ENCODE measurements around the gene SDE2. TPM values are rescaled to one million over a fixed set of nuclear protein-coding genes. Genes with fewer than 3 reads are reported as not detected.
A peak's percentile ranks its signal among the peaks of the same experiment; 100 is the strongest.

Gene SDE2
- total RNA-seq, 4 donors from 2014 or later: 19.9 to 41.0 (median 27.3) TPM

DNA sequence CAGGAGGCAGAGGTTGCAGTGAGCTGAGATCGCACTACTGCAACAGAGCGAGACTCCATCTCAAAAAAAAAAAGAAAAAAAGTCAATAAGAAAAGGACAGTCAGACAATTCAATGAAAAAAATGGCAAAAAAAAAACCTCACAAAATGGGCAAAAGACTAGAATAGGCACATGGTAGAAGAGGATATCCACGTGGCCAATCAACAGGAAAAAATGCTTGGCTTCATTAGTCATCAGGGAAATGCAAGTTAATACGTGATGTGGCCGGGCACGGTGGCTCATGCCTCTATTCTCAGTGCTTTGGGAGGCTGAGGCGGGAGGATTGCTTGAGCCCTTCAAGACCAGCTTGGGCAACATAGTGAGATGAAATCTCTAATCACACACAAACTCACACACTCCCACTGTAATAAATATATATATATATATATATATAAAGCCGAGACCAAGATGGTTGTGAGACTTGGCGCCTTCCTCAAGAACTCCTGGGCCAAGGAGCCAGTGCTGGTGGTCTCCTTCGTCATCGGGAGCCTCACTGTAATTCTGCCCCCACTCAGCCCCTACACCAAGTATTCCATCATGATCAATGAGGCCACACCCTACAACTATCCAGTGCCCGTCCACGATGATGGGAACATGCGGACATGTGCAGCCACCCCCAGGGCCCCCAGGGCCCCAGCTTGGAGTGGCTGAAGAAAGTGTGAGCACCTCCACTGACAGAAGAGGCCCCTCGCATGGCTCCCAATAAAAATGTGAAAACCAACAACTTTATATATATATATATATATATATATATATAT, 35.2 kb downstream of the SDE2 start:
- no peaks in the 10 kb centered on the region for H3K36me3 ChIP-seq
- 92 to 94% methylated on average over 12 to 15 of the region's 15 CpGs for WGBS, 2 donors
- intact Hi-C loops (cut with DNase I): no loop called here
- H3K27ac ChIP-seq: no peak overlapping the region
- TF ChIP-seq, protein P1, sequence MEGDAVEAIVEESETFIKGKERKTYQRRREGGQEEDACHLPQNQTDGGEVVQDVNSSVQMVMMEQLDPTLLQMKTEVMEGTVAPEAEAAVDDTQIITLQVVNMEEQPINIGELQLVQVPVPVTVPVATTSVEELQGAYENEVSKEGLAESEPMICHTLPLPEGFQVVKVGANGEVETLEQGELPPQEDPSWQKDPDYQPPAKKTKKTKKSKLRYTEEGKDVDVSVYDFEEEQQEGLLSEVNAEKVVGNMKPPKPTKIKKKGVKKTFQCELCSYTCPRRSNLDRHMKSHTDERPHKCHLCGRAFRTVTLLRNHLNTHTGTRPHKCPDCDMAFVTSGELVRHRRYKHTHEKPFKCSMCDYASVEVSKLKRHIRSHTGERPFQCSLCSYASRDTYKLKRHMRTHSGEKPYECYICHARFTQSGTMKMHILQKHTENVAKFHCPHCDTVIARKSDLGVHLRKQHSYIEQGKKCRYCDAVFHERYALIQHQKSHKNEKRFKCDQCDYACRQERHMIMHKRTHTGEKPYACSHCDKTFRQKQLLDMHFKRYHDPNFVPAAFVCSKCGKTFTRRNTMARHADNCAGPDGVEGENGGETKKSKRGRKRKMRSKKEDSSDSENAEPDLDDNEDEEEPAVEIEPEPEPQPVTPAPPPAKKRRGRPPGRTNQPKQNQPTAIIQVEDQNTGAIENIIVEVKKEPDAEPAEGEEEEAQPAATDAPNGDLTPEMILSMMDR (IDR thresholded peaks at IDR 0.05): no peak
- no peak for TF ChIP-seq POLR2A (IDR thresholded peaks at IDR 0.05)
- H3K9me3 ChIP-seq: no peaks in the 10 kb centered on the region
- no peaks in the 10 kb centered on the region for H3K27me3 ChIP-seq
- no peaks in the 10 kb centered on the region for H3K4me1 ChIP-seq
- no peak overlapping the region for H3K4me3 ChIP-seq (replicated peaks in 1 of 3)
- no peak for DNase-seq

DNA sequence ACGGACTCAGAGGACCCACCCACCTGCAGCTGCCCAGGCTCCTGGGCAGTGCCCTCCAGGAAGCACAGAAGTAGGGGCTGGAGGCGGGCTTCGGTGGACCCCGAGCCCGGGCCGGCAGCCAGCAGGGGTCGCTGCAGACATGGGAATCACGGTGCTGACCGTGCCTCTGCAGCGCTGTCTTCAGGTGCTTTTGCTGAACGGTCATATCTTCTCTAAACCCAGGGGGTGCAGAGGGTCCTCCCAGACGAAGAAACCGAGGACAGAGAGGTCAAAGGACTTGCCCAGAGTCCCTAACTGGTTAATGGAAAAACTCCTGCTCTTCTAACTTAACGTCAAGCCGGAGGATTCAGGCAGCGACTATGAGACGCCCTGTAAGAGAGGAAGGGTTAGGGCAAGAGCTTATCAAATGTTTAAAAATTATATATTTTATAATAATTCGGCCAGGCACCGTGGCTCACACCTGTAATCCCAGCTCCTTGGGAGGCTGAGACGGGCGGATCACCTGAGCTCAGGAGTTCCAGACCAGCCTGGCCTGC, 36.6 kb downstream of the SDE2 start:
- no peak overlapping the region for H3K27ac ChIP-seq
- H3K27me3 ChIP-seq: no peaks in the 10 kb centered on the region
- no peak overlapping the region for H3K4me3 ChIP-seq (replicated peaks in 1 of 3)
- 28 to 44% methylated on average over 12 to 21 of the region's 21 CpGs for WGBS, 2 donors
- intact Hi-C loops (cut with DNase I): no loop called here
- peak; percentile 41 to 47 for DNase-seq
- TF ChIP-seq, protein P1 (IDR thresholded peaks at IDR 0.05): peak in 5 of 6 experiments; percentile 29 to 57 (median 32)
- no peak for TF ChIP-seq POLR2A (IDR thresholded peaks at IDR 0.05)
- H3K9me3 ChIP-seq: no peaks in the 10 kb centered on the region
- H3K4me1 ChIP-seq: no peaks in the 10 kb centered on the region
- H3K36me3 ChIP-seq: no peaks in the 10 kb centered on the region

DNA sequence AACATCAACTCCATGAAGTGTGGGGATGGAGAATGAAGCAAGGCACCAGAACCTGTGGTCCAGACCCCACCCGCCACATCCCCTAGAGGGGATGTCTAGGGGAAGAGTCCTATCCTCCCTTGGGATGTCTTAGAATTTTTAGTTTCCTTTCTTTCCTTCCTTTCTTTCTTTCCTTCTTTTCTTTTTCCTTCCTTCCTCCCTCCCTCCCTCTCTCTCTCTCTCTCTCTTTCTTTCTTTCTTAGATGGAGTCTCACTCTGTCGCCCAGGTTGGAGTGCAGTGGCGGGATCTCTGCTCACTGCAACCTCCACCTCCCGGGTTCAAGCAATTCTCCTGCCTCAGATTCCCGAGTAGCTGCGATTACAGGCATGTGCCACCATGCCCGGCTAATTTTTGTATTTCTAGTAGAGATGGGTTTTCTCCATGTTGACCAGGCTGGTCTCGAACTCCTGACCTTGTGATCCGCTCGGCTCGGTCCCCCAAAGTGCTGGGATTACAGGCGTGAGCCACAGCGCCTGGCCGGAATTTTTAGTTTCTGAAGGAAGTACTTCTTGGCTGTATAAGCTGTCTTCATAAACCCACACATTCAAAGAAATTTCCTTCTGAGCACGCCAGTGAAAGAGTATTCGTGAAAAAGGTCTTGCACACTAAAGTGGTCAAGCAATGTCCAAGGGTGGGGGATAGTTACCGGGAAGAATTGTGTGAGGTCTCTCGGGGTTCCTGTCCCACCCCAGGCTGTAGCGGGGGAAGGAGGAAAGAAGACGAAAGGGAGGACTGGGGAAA, 37.3 kb downstream of the SDE2 start:
- H3K27ac ChIP-seq: no peak overlapping the region
- no peaks in the 10 kb centered on the region for H3K36me3 ChIP-seq
- DNase-seq: no peak
- TF ChIP-seq, protein P1 (IDR thresholded peaks at IDR 0.05): no peak
- no peak for TF ChIP-seq POLR2A (IDR thresholded peaks at IDR 0.05)
- H3K9me3 ChIP-seq: no peaks in the 10 kb centered on the region
- H3K4me3 ChIP-seq (replicated peaks in 1 of 3): no peak overlapping the region
- no peaks in the 10 kb centered on the region for H3K27me3 ChIP-seq
- H3K4me1 ChIP-seq: no peaks in the 10 kb centered on the region
- 65 to 73% methylated on average over 20 of the region's 20 CpGs for WGBS, 2 donors
- intact Hi-C loops (cut with DNase I): no loop called here

DNA sequence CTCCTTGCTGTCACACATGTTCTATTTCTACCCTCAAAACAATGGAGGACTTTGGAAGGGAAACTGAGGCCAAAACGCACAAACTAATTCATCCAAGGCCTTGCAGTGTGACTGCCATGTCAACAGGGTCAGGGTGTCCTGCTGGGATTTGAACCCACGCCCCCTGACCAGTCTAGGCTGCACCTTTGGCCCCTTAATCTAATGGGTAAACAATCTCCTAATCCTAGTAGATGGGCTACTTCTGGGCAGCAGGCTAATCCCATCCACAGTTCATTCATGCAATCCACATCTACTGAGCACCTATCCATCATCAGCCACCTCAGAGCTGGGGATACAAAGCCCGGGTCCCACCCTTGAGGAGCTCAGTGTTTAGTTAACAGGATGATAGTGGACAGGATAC, 41.1 kb downstream of the SDE2 start:
- no peaks in the 10 kb centered on the region for H3K4me1 ChIP-seq
- no peak overlapping the region for H3K4me3 ChIP-seq (replicated peaks in 1 of 3)
- TF ChIP-seq, protein P1 (IDR thresholded peaks at IDR 0.05): no peak
- no peak for TF ChIP-seq POLR2A (IDR thresholded peaks at IDR 0.05)
- H3K27me3 ChIP-seq: no peaks in the 10 kb centered on the region
- WGBS, 2 donors: 54 to 68% methylated on average over 3 of the region's 3 CpGs
- no peaks in the 10 kb centered on the region for H3K36me3 ChIP-seq
- no peak overlapping the region for H3K27ac ChIP-seq
- no peaks in the 10 kb centered on the region for H3K9me3 ChIP-seq
- no peak for DNase-seq
- intact Hi-C loops (cut with DNase I): no loop called here

Data from thyroid gland (tissue), 4 donors.